Stimulated activated CD8-positive, alpha-beta memory T cell treated with anti-CD3 and anti-CD28 coated beads, Interleukin-2, amount 100 ng/mL, for 48 hours (primary cell): ENCODE data around the gene LEAP2.

Experiments
- DNase-seq, 2 donors: peaks; one replicate each; pipeline ENCODE4 v3.0.0-alpha.2; 2020; ENCODE audit warnings: low read depth in 2 of 2

LEAP2 gene

DNA sequence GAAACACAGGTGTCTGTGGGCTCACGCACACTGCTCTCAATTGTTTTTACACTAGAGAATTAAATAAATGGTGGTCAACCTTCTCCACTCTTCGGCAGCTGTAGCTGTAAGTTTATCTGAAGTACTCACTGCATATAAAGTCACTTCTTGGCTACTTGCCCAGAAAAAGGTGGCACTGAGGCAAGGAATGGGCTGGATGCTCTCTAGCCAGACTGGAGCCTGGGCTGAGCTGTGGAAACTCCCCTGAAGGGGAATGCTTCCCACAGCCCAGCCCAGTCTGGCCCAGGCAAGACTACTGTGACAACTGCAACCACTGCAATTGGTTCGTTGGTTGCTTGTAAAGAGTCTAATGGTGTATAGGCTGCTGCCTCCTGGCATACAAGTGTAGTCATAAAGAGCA is 4.5 kb downstream of the LEAP2 start:
- no peak for DNase-seq

DNA sequence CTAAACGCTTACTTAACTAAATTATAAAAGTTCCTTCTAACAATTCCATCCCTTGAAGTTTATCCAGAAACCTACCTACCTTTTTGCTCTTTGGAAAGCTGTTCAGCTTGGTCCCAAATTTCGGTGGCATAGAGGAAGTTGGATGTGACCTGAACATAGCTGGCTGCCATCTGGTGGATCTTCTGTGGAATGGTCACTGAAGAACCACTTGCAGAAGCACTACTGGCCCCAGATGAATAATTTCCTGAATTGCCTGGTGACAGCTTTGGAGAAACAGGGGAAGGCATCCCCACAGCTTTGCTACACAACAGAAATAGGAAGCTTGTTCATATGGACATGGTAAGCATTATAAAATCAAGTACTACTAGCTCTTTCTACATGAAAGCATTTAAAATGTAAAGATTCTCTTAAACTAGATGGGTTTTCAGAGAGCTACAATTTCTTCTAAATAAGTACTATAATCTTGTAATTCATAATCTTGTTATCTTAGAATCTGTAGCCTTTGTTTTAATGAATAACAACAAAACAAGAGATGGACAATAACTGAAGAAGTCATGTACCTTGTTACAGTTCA is 9.9 kb downstream of the LEAP2 start:
- DNase-seq, result no peak

GRCh38 chr5:132884548-132884947 is 11.1 kb downstream of the LEAP2 start:
- no peak for DNase-seq

GRCh38 chr5:132886064-132886823 is 12.8 kb downstream of the LEAP2 start:
- no peak for DNase-seq

- DNase-seq, result no peak
Measured at GRCh38 chr5:132887283-132887682, 13.8 kb downstream of the LEAP2 start.

DNA sequence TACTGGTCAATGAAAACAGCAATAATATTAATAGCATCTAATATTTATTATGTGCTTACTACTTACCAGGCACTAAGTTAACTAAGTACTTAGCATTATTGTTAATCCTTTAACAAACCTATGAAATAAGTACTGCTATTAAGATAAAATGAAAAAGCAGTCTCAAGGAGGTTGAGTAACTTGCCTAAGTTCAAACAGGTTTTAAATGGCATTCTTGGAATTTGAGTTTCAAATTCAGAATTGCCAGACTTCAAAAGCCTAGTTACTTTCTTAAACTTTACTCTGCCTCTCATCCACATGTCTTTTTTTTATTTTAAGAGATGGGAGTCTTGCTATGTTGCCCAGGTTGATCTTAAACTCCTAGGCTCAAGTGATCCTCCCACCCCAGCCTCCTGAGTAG is 16.0 kb downstream of the LEAP2 start:
- DNase-seq, result no peak

DNA sequence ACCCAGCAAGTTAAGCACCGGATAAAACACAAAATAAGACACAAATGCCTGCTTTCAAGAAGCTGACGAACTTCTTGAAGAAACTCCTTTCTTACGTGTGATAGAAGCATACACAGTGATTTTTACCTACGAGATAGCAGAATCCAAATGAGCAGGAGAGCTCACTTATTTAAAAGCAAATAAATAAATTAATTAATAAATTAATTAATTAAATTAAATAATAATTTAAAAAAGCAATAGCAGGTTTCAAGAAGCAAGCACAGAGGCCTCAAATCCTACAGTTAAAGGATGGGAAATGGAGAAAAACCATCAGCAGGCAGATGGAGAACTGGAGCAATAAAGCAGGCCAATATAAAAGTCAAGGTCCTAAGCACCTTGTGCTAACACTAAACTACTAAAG is 17.3 kb downstream of the LEAP2 start:
- no peak for DNase-seq

DNA sequence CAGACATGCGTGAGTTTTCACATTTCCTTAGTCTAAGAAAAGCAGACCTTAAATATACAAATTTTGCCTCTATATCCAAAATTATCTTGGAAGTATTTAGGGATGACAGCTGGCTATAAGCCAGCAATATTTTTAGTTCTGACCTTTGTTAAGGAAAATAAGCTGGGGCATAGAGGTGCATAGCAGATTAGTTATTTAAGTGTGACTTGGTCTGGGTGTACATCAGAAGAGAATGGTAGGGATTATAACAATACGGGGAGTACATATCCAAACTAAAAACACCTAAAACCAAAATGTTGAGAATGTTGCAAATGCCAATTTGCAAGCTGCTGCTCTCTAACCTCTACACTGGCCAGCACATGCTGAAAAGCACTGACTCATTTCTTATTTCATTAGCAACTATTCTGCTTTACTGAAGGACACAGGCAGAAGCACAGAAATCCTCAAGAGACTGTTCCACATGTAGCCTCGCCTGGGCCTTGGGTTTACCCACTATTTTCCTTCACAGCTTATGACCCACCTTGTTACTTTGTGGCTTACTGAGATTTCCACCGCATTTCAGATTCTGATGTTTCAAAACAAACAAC is 22.3 kb downstream of the LEAP2 start:
- no peak for DNase-seq

- DNase-seq, result no peak
Measured at GRCh38 chr5:132896685-132897084, 23.2 kb downstream of the LEAP2 start.

GRCh38 chr5:132898094-132898493 is 24.6 kb downstream of the LEAP2 start:
- no peak for DNase-seq

DNA sequence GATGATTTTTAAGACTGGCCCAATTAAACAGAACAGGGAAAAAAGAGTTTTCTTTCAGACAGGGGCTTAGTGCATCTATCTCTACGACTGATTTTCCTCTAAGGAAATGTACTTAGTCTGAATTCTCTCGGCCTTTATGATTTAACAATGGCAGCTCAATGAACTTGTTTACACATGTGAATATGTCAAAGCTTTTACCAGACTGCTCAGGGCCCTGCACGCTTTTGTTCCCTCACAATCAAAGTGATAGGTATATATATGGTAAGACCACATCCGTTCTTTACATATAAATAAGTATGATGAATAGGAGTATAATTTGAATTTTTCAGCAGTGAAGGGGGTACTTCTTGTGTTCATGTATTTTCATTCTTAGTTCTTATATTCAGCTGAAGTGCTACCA is 27.6 kb downstream of the LEAP2 start:
- DNase-seq, result no peak

- DNase-seq, result no peak
Measured at GRCh38 chr5:132901730-132902129, 28.3 kb downstream of the LEAP2 start.

- DNase-seq, result no peak
Measured at GRCh38 chr5:132905938-132906337, 32.5 kb downstream of the LEAP2 start.

DNA sequence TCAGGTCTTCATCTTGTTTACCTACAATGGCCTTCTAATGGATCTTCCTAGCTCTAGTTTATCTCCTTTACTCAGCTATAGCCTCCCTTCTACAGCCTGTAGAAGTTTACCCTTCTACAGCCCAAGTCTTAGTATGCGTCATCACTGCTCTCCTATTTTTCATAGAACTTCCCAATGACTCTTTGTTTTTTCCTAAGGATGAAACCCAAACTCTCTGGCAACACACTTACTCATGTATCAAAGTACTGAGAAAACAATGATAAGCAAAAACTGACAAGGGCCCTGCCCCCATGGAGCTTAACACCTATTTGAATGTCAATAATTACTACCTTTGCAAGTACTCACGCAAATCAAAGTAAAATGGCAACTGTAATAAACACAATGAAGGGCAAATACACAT is 33.7 kb downstream of the LEAP2 start:
- no peak for DNase-seq

GRCh38 chr5:132909702-132910101 is 36.2 kb downstream of the LEAP2 start:
- no peak for DNase-seq

- no peak for DNase-seq
Measured at GRCh38 chr5:132915681-132916080, 42.2 kb downstream of the LEAP2 start.

GRCh38 chr5:132916086-132916485 is 42.6 kb downstream of the LEAP2 start:
- DNase-seq, result no peak
